ELF-1 (cell line): ENCODE results near the gene ANKRD40.
A peak's percentile ranks its signal among the peaks of the same experiment; 100 is the strongest.
"Not testable (repeated sequence)": the region's sequence is repeated elsewhere in the genome, so short reads cannot be mapped to it uniquely, and the experiment has no call there.

Experiments used
- DNase-seq: peaks from one replicate; pipeline ENCODE4 v3.0.0-alpha.2; 2016; ENCODE audit warnings: low read depth, low spot score

Gene ANKRD40

DNA sequence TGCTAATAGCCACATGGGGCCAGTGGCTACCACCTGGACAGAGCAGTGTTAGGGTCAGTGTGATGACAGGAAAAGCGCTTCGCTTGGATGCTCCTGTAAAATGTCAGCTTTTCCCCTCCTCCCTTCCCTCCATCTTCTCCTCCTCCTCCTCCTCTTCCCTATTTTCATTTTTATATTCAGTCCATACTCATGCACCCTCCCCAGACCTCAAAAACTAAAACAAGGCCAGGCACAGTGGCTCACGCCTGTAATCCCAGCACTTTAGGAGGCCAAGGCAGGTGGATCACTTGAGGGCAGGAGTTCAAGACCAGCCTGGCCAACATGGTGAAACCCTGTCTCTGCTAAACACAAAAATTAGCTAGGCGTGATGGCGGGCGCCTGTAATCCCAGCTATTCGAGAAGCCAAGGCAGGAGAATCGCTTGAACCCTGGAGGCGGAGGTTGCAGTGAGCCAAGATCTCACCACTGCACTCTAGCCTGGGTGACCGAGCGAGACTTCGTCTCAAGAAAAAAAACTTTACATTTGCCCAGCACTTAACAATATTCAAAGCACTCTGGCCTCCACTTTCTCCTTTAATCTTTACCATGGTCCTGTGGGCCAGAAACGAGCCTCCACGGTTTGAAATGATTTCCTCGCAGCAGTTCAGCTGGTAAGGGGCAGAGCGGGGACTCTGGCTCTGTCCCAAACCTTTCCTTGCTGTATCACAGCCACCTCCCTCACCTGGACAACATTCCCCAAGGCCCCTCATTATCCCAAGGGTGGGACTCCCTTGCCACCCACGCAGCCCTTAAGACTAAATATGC lies 21.8 kb downstream of the ANKRD40 start:
- DNase-seq, result no peak

- DNase-seq, result no peak
Measured at GRCh38 chr17:50685334-50685665, 22.4 kb downstream of the ANKRD40 start.

DNA sequence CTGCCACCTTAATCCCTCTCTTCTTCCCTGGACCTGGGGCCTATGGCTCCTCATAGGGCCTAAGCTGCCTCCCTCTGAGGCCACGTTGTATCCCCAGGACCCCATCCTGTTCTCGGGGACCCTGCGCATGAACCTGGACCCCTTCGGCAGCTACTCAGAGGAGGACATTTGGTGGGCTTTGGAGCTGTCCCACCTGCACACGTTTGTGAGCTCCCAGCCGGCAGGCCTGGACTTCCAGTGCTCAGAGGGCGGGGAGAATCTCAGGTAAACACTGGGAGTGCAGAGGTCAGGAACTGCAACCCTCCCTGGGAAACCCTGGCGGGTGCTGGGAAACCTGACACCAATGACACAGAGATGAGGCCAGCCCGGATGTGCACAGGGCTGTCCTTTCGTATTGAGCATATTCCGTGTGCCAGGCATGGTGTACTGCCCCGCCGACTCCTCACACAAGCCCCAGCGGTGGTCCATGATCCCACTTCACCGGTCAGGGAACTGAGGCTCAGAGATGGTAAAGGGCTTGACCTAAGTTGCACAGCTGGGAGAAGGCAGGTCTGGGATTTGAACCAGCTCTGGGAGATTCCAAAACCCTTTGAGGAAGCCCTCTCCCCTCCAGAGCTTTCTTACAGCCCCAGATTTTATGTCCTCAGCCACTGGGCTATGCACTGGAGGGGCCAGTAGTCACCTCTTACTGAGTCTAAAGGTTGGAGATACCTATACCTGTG lies 22.9 kb downstream of the ANKRD40 start:
- DNase-seq, result peak; percentile 90

DNA sequence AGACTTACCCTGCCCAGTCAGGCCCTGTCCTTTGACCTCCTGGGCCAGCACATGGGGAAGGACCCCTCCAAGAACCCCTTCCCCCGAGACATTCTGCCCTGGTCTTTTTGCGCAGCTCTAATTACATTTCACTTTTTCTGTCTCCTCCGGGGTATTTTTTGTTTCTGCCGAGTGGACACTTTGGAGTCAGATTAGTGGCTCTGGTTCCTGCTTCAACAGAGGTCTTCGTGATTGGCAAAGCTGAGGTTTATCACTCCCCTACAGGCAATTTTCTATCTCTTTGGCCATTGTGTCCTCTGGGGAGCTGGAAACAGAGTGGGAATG lies 23.5 kb downstream of the ANKRD40 start:
- DNase-seq, result no peak

- DNase-seq, result no peak
Measured at GRCh38 chr17:50683434-50684287, 24.1 kb downstream of the ANKRD40 start.

- no peak for DNase-seq
Measured at GRCh38 chr17:50682938-50683337, 24.8 kb downstream of the ANKRD40 start.

DNA sequence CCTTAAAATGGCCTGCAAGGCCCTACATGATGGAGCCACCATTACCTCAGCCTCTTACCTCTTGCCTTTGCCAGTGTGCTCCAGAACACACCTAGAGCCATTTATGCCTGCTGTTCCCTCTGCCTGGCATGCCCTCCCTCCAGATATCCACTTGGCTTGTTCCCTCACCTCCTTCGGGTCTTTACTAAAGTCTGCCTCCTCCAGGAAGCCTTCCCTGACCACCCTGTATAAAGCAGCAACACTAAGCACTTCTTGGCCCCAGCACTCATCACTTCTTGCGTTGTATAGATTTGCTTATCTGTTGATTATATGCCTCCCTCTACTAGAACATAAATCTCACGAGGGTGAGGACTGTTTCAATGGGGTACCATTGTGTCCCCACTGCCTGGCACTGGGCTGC lies 25.3 kb downstream of the ANKRD40 start:
- DNase-seq, result no peak

GRCh38 chr17:50681263-50682200 lies 26.2 kb downstream of the ANKRD40 start:
- peak; percentile 58 for DNase-seq

DNA sequence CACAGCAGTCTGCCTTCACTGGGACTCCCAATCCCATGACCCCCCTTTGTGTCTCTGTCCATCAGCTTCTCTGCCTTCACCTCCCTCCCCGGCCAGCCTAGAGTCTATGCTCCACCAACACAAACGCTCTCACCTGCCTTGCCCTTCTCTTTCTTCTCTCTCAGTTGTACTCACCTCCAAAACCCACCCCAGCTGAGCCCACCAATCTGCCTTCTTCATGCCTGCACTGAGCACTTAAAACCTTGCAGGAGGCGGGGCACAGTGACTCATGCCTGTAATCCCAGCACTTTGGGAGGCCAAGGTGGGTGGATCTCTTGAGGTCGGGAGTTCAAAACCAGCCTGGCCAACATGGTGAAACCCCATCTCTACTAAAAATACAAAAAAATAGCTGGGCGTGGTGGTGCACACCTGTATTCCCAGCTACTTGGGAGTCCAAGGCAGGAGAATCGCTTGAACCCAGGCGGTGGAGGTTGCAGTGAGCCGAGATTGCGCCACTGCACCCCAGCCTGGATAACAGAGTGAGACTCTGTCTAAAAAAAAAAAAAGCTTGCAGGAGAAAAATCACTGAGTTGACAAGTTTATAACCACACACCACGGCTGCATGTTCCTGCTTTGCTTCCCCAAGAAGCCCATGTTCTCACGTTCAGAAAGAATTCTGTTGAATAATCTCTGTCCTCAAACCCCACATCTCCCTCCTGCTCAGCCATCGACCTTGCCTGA lies 27.0 kb downstream of the ANKRD40 start:
- DNase-seq, result not testable (repeated sequence)

GRCh38 chr17:50680126-50680525 lies 27.6 kb downstream of the ANKRD40 start:
- DNase-seq, result no peak

DNA sequence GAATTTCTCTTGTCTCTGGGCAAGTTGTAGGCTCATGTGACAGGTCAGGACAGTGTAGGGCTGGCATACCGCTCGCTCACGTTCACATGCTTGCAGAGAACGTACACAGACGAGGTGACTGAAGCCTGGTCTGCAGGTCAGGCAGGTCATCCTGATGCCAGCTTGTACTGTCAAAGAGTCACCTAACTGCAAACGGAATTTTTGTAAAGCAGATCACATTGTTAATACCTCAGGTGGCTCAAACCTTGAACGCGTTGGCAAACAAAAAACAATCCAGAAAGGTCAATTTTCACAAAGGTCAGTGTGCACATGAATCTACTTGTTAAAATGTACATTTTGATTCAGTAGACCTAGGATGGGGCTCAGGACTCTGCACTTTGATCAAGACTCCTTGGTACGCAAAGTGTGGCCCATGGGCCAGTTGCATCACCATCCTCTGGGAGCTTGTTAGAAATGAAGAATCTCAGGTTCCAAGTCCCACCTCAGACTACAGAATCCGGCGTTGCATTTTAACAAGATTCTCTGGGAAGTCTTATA lies 28.6 kb downstream of the ANKRD40 start:
- DNase-seq, result no peak

- no peak for DNase-seq
Measured at GRCh38 chr17:50677851-50678375, 29.8 kb downstream of the ANKRD40 start.

DNA sequence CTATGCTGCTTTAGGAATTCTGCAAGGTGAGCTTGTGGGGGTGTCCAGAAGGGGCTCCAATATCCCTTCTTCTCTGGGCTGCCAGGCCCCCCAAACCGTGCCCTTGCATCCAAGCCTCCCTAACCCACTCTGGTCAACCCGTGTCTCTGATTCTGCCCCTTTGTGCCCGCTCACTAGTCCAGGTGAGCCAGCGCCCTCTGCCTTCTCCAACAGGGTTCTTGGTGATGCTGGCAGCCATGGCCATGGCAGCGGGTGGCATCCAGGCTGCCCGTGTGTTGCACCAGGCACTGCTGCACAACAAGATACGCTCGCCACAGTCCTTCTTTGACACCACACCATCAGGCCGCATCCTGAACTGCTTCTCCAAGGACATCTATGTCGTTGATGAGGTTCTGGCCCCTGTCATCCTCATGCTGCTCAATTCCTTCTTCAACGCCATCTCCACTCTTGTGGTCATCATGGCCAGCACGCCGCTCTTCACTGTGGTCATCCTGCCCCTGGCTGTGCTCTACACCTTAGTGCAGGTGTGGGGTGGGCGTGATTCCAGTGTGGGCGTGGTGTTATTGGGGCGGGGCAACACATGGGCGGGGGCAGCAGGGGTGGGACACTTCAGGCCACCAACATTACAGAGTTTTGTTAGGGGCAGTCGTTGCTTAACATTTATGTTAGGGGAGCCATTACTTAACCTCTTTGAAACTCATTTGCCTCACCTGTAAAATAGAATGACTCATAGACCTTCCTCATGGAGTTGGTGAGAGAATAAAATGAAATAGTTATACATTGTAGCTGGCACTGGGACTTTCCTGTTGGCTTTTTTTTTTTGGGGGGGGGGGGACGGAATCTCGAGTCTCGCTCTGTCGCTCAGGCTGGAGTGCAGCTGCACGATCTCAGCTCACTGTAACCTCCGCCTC lies 31.4 kb downstream of the ANKRD40 start:
- no peak for DNase-seq

- no peak for DNase-seq
Measured at GRCh38 chr17:50675627-50676026, 32.1 kb downstream of the ANKRD40 start.

GRCh38 chr17:50675190-50675589 lies 32.5 kb downstream of the ANKRD40 start:
- DNase-seq, result no peak

DNA sequence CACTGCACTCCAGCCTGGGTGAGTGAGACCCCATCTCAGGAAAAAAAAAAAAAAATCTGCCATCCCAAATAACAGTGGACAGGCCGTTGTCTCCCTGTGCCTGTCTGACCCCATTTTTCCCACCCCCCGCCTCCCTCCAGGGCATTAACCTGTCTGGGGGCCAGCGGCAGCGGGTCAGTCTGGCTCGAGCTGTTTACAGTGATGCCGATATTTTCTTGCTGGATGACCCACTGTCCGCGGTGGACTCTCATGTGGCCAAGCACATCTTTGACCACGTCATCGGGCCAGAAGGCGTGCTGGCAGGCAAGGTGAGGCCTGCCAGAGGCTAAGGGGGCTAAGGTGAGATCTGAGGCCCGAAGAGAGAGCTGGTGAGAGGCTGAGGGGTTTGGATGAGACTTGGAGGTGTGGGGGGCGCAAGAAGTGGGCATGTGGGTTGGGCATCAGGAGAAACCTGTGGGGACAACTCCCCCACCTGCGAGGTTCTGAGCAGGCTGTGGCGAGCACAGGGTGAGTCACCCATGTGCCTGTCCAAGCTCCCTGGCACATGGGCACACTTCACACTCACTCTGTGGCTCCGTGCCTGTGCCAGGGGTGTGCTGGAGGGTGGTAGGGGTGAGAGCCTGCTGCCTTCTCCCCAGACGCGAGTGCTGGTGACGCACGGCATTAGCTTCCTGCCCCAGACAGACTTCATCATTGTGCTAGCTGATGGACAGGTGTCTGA lies 34.7 kb downstream of the ANKRD40 start:
- no peak for DNase-seq

- no peak for DNase-seq
Measured at GRCh38 chr17:50672071-50672470, 35.6 kb downstream of the ANKRD40 start.

GRCh38 chr17:50668838-50669581 lies 38.7 kb downstream of the ANKRD40 start:
- DNase-seq, result no peak
